ENCODE data around the gene ZNRF1.
"Not testable (repeated sequence)": the region's sequence is repeated elsewhere in the genome, so short reads cannot be mapped to it uniquely, and the experiment has no call there.

Gene ZNRF1

GRCh38 chr16:75114946-75115825 lies 116.4 kb downstream of the ZNRF1 start:
- no peak for DNase-seq

- peak; percentile 91 for DNase-seq
Measured at GRCh38 chr16:75116081-75116910, 117.5 kb downstream of the ZNRF1 start, which contains the start of gene LDHD. TSS of gene LDHD (minus strand) at chr16:75116780. CDS start at chr16:75116720, 60 bp downstream.

GRCh38 chr16:75116911-75117245 lies 118.1 kb downstream of the ZNRF1 start:
- no peak for DNase-seq

- no peak for DNase-seq
Measured at GRCh38 chr16:75118943-75119539, 120.2 kb downstream of the ZNRF1 start.

GRCh38 chr16:75120253-75120652 lies 121.4 kb downstream of the ZNRF1 start:
- DNase-seq: no peak

- DNase-seq: no peak
Measured at GRCh38 chr16:75121949-75122568, 123.2 kb downstream of the ZNRF1 start.

- no peak for DNase-seq
Measured at GRCh38 chr16:75122609-75123008, 123.8 kb downstream of the ZNRF1 start.

GRCh38 chr16:75127713-75128415 lies 129.0 kb downstream of the ZNRF1 start:
- no peak for DNase-seq

GRCh38 chr16:75129421-75130149 lies 130.8 kb downstream of the ZNRF1 start:
- not testable (repeated sequence) for DNase-seq

- no peak for DNase-seq
Measured at GRCh38 chr16:75130150-75130771, 131.4 kb downstream of the ZNRF1 start.

- DNase-seq: no peak
Measured at GRCh38 chr16:75131081-75131480, 132.3 kb downstream of the ZNRF1 start.

GRCh38 chr16:75138233-75138632 lies 139.4 kb downstream of the ZNRF1 start:
- DNase-seq: no peak

GRCh38 chr16:75138636-75139035 lies 139.8 kb downstream of the ZNRF1 start:
- no peak for DNase-seq

- DNase-seq: no peak
Measured at GRCh38 chr16:75139498-75139897, 140.7 kb downstream of the ZNRF1 start.

- DNase-seq: no peak
Measured at GRCh38 chr16:75143941-75144340, 145.1 kb downstream of the ZNRF1 start.

- no peak for DNase-seq
Measured at GRCh38 chr16:75147968-75148310, 149.1 kb downstream of the ZNRF1 start.

- peak; percentile 94 for DNase-seq
Measured at GRCh38 chr16:75148311-75149195, 149.7 kb downstream of the ZNRF1 start, which contains the start of gene ZFP1. TSS of gene ZFP1 (plus strand) at chr16:75148524. CDS start at chr16:75152952, 4,428 bp downstream.

- DNase-seq: no peak
Measured at GRCh38 chr16:75151798-75152197, 153.0 kb downstream of the ZNRF1 start.

GRCh38 chr16:75152635-75153034 lies 153.8 kb downstream of the ZNRF1 start:
- DNase-seq: no peak

- no peak for DNase-seq
Measured at GRCh38 chr16:75160386-75160785, 161.6 kb downstream of the ZNRF1 start.

Measured in midbrain (tissue), 1 donor.